ENCODE measurements around the gene MYADML2.

- no peak for TF ChIP-seq CTCF (IDR thresholded peaks at IDR 0.05)
- TF ChIP-seq AR (CRISPR knock-in tag; IDR thresholded peaks at IDR 0.05): no peak
- no peak for TF ChIP-seq AFF4 (CRISPR knock-in tag; IDR thresholded peaks at IDR 0.05; ENCODE audit: borderline replicate concordance)
- TF ChIP-seq ATF2 (CRISPR knock-in tag; IDR thresholded peaks at IDR 0.05; ENCODE audit: borderline replicate concordance, low read depth): no peak
- TF ChIP-seq FOXP4 (CRISPR knock-in tag; IDR thresholded peaks at IDR 0.05): peak; percentile 69; the same call in 1 of the 2 replicates
Measured at GRCh38 chr17:81977211-81977808, 30.3 kb upstream of the MYADML2 start, which contains the start of gene ASPSCR1.
